Anterior cingulate cortex (tissue), 58 donors: ENCODE data around the gene DNAJC5.
"Not testable (repeated sequence)": the region's sequence is repeated elsewhere in the genome, so short reads cannot be mapped to it uniquely, and the experiment has no call there.

Source experiments
- DNase-seq, 58 donors: peaks; one replicate each; lab custom pipeline; 2025; lab: John Stamatoyannopoulos, UW

The DNAJC5 gene, protein sequence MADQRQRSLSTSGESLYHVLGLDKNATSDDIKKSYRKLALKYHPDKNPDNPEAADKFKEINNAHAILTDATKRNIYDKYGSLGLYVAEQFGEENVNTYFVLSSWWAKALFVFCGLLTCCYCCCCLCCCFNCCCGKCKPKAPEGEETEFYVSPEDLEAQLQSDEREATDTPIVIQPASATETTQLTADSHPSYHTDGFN

GRCh38 chr20:63894358-63895201 is at the start of gene DNAJC5:
Gene DNAJC5, plus strand, starts transcription at chr20:63895126. Its CDS starts 33,220 bp downstream, at chr20:63928346.
- DNase-seq, result peak; percentile 41 to 96 (median 92)

DNA sequence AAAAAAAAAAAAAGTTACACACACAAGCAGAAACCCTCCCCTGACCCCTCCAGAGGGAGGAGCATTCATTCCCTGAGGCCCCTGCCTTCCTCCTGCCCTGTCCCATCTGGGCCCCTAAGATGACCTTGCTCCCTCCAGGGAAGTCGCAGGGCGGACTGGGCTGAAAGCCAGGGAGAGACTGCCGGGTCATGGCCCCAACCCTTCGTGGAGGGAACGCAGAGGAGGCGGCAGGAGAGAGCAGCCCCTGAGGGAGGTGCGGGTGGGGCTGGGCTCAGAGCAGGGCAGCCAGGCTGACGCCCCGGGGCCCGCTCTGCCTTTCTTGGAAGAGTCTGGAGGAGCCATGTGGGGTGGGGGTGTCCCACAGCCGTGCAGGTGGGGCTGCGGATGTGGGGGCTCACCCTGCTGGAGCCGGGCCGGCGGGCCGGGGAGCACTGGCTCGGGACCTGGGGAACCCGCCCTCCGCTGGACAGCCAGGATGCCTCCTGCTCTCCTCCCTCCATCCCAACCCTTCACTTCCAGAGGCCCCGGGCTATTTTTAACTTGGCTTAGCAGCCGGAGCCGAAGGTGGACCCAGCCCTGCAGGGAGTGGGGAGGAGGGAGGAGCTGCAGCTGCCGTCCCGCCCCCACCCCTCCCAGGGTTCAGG is 48.7 kb upstream of the DNAJC5 start:
- DNase-seq, result no peak

- no peak for DNase-seq
Observed at GRCh38 chr20:63846888-63847236, 48.1 kb upstream of the DNAJC5 start.

- no peak for DNase-seq
Observed at GRCh38 chr20:63847237-63848002, 47.5 kb upstream of the DNAJC5 start.

GRCh38 chr20:63848003-63848911 is 46.7 kb upstream of the DNAJC5 start:
- no peak for DNase-seq

DNA sequence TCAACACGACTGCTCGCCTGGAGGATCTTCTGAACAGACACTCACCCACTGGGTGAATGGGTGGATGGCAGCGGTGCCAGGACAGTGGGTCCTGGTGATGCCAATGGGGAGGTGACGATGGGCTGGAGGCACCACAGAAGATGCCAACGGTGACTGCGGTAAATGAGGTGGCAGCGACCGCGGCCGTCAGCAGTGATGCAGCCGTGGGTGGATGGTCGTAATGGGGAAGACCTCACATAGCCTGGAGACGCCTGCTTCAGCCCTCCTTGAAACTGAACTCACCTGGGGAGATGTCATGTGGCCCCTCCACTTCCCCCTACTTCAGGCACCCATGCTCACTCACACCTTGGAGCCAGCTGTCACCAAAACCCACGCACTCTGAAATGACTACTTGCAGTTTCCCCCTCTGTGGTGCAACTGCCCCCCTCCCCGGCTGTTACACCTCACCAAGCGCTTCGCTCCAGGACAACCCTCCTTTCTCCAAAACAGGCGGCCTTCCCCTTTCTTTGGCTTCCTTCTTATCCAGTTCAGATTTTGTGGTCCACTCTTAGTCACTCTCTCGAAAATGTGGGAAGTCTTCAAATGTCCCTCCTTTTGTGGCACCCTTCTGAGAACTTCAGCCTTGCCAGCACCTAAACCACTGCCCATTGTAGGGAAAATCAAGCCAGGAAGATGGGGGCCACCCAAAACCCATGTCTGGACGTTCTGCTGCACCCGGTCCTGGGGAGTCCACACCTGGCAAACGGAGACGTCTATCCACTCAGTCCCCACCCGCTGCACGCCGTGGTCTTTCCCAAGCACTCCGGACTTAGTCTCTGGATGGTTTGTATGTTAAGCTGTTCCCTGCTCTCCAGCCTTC is 44.0 kb upstream of the DNAJC5 start:
- no peak for DNase-seq

DNA sequence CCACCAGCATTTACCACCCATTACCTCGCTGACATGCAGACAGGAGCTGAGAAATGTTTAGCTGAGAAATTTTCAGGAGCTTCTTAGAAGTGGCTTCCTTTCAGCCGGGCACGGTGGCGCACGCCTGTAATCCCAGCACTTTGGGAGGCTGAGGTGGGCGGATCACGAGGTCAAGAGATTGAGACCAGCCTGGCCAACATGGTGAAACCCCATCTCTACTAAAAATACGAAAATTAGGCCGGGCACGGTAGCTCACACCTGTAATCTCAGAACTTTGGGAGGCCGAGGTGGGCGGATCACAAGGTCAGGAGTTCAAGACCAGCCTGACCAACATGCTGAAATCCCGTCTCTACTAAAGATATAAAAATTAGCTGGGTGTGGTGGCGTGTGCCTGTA is 43.4 kb upstream of the DNAJC5 start:
- not testable (repeated sequence) for DNase-seq

GRCh38 chr20:63853733-63854068 is 41.2 kb upstream of the DNAJC5 start:
- not testable (repeated sequence) for DNase-seq

DNA sequence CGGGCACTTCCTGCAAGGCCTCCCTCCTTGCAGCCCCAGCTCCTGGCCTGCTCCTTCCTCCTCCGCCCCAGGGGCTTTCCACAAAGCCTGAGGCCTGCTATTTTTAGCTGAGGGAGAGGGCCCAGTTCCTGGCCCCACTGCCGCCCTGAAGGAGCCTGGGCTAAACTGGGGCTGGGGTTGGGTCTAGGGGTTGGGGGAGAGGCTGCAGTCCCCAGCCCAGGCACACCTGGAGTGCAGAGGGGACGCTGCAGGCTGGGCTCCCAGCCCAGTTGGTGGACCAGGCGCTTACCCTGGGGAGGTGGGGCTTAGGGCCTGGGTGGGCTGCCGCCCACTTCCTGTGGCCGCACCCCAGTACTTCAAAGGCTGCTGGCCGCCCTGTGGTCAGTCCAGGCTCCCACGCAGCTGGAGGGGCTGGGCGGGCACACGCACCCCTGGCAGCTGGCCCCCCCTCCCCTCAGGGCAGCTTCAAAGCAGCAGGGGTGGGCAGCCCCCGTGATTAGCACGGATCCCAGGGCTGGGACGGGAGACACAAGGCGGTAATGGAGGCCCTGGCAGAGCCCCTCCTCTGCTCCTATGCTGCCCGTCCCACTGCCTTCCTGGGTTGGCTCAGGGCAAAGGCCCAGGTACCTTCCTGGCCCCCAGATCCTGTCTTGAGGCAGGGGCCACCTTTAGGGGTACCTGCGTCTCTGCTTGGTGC is 40.7 kb upstream of the DNAJC5 start:
- DNase-seq, result no peak

- no peak for DNase-seq
Observed at GRCh38 chr20:63854766-63855362, 40.1 kb upstream of the DNAJC5 start.

DNA sequence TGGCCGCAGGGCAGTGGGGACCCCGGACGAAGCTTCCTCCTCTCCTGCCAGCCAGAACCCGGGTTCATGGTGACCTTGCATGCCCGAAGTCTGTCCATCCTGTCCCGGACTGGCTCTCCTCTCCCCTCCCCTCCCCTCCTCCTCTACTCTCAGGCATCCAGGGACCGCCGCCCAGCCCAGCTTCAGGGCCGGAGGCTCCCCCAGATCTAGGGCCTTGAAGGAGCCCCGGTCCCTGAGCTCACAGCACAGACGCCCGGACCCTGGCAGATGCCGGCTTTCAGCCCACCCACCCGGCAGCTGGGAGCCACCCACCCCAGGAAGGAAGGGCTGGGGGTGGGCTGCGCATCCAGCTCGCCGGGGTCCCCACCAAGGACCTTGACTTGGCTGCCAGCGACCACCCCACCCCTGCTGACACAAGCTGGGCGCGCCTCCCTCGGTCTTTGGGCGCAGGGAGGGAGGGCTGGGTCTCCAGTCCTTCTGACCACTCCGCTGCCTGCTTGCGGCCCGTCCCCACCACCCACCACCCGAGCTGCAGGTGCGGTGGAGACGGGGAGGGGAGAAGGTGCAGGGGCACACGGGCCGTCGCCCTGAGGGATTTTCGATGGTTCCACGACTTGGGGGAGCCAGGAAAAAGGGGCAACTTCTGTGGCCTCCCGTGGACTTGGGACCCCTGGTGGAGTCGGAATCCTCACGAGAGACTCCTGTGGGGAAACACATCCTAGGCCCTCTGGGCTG is 39.4 kb upstream of the DNAJC5 start:
- no peak for DNase-seq

- no peak for DNase-seq
Observed at GRCh38 chr20:63856098-63856511, 38.8 kb upstream of the DNAJC5 start.

DNA sequence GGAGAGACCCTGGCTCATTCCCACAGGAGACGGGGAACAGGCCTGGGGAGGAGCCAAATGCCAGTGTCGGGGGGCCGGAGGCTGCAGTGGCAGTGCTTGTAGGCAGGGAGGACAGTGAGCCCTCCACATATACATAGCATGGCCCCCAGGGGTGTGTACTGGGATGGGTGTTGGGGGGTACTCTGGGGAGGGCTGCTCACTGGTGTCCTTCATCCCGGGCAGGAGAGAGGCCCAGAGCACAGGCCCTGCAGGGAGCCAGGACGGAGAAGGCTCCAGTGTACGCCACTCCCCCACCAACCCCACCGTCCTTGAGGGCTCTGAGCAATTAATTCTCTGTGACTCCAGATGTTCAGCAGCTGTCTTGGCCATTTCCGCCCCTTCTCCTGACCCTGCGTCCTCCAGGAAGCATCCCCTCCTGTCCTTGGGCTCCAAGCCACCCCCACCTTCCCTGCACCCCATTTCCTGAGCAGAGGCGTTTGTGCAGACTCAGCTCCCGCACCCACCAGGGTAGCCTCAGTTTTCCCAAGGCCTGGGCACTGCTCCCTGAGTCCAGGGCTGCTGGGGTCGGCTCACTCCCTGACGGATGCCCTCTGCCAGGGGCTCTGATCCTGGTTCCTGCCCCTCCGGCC is 37.0 kb upstream of the DNAJC5 start:
- DNase-seq, result no peak

GRCh38 chr20:63858393-63859165 is 36.3 kb upstream of the DNAJC5 start:
- DNase-seq, result no peak

GRCh38 chr20:63859166-63859699 is 35.7 kb upstream of the DNAJC5 start:
- DNase-seq, result no peak
